WTC11 (cell line): Measurements from ENCODE around the gene THSD4. TPM values are rescaled to one million over a fixed set of nuclear protein-coding genes. Genes with fewer than 3 reads are reported as not detected.

Experiments used
- ATAC-seq: fragments of 200-7000 bp; cut with Tn5 transposase; 2 replicates; pipeline ENCODE4 v1.10.0; 2021; ENCODE audit warnings: mild to moderate bottlenecking, moderate library complexity
- CTCF ChIA-PET: fragments of 300-600 bp; sonication (Branson Sonifier 250); formaldehyde crosslinking; loops from one replicate; lab custom pipeline; 2021; ENCODE audit warnings: antibody characterized with exemption; lab: Charles Lee
- POLR2A ChIA-PET: fragments of 350-600 bp; sonication (Branson Sonifier 250); formaldehyde crosslinking; loops from one replicate; lab custom pipeline; 2021; ENCODE audit warnings: antibody characterized with exemption; lab: Charles Lee
- DNase-seq: peaks from one replicate; pipeline ENCODE4 v3.0.0; 2021; ENCODE audit warnings: low spot score
- H3K27ac Mint-ChIP-seq: 2 replicates; pipeline ENCODE4 v1.8.0; 2021; ENCODE audit warnings: mixed read lengths
- H3K27me3 Mint-ChIP-seq: 2 replicates; pipeline ENCODE4 v1.8.0; 2021; ENCODE audit warnings: low read depth, mild to moderate bottlenecking, moderate library complexity, mixed read lengths
- H3K36me3 Mint-ChIP-seq: 2 replicates; pipeline ENCODE4 v1.8.0; 2021; ENCODE audit warnings: mixed read lengths
- H3K4me1 Mint-ChIP-seq: 2 replicates; pipeline ENCODE4 v1.8.0; 2022; ENCODE audit warnings: mixed read lengths
- H3K4me3 Mint-ChIP-seq: 2 replicates; pipeline ENCODE4 v1.8.0; 2021; ENCODE audit warnings: mild to moderate bottlenecking, moderate library complexity, mixed read lengths
- H3K9me3 Mint-ChIP-seq: 2 replicates; pipeline ENCODE4 v1.8.0; 2021; ENCODE audit warnings: mixed read lengths
- AR ChIP-seq: fragments of 250-450 bp; sonication (Bioruptor Pico); IDR thresholded peaks from 2 replicates; pipeline ENCODE4 v1.9.0; 2021; ENCODE audit warnings: mild to moderate bottlenecking
- CBFB ChIP-seq: sonication (generic); formaldehyde crosslinking; IDR thresholded peaks from 2 replicates; pipeline ENCODE4 v1.8.1; 2022; ENCODE audit warnings: mild to moderate bottlenecking, low read depth, missing genetic modification reagents
- E2F4 ChIP-seq: sonication (generic); formaldehyde crosslinking; IDR thresholded peaks from 2 replicates; pipeline ENCODE4 v1.8.1; 2022; ENCODE audit warnings: low read depth, mild to moderate bottlenecking, moderate library complexity, missing genetic modification reagents, borderline replicate concordance
- ELF4 ChIP-seq: sonication (generic); formaldehyde crosslinking; IDR thresholded peaks from 2 replicates; pipeline ENCODE4 v1.8.1; 2022; ENCODE audit warnings: low read depth, mild to moderate bottlenecking, moderate library complexity, missing genetic modification reagents
- ERG ChIP-seq: fragments of 250-450 bp; sonication (Bioruptor Pico); IDR thresholded peaks from 2 replicates; pipeline ENCODE4 v1.8.0; 2021; ENCODE audit warnings: mild to moderate bottlenecking
- FOXP4 ChIP-seq: sonication (generic); formaldehyde crosslinking; IDR thresholded peaks from 2 replicates; pipeline ENCODE4 v1.8.0; 2022; ENCODE audit warnings: mild to moderate bottlenecking, missing genetic modification reagents
- GTF2I ChIP-seq: fragments of 250-450 bp; sonication (Bioruptor Pico); conservative IDR thresholded peaks from 2 replicates; pipeline ENCODE4 v1.4.0; 2021; ENCODE audit warnings: mild to moderate bottlenecking
- MAX ChIP-seq: sonication (generic); formaldehyde crosslinking; IDR thresholded peaks from 2 replicates; pipeline ENCODE4 v1.8.0; 2022; ENCODE audit warnings: mild to moderate bottlenecking, missing genetic modification reagents
- NFATC4 ChIP-seq: fragments of 250-450 bp; sonication (Bioruptor Pico); IDR thresholded peaks from 2 replicates; pipeline ENCODE4 v1.9.0; 2021; ENCODE audit warnings: mild to moderate bottlenecking
- NFE2L1 ChIP-seq: sonication (generic); formaldehyde crosslinking; IDR thresholded peaks from 2 replicates; pipeline ENCODE4 v1.8.1; 2023; ENCODE audit warnings: missing genetic modification reagents
- NR3C1 ChIP-seq: sonication (generic); formaldehyde crosslinking; conservative IDR thresholded peaks from 2 replicates; pipeline ENCODE4 v1.8.1; 2023; ENCODE audit warnings: low read depth, mild to moderate bottlenecking, missing genetic modification reagents
- SMAD3 ChIP-seq: sonication (generic); formaldehyde crosslinking; IDR thresholded peaks from 2 replicates; pipeline ENCODE4 v1.8.0; 2022; ENCODE audit warnings: missing genetic modification reagents, mild to moderate bottlenecking, borderline replicate concordance
- TCF7 ChIP-seq: sonication (generic); formaldehyde crosslinking; IDR thresholded peaks from 2 replicates; pipeline ENCODE4 v1.8.0; 2022; ENCODE audit warnings: mild to moderate bottlenecking, low read depth, missing genetic modification reagents, moderate library complexity
- TEAD4 ChIP-seq: sonication (generic); formaldehyde crosslinking; IDR thresholded peaks from 2 replicates; pipeline ENCODE4 v1.8.0; 2022; ENCODE audit warnings: mild to moderate bottlenecking, missing genetic modification reagents
- ZBTB21 ChIP-seq: sonication (generic); formaldehyde crosslinking; IDR thresholded peaks from 2 replicates; pipeline ENCODE4 v1.8.1; 2023; ENCODE audit warnings: mild to moderate bottlenecking, missing genetic modification reagents, borderline replicate concordance
- ZBTB43 ChIP-seq: sonication (generic); formaldehyde crosslinking; IDR thresholded peaks from 2 replicates; pipeline ENCODE4 v1.8.1; 2023; ENCODE audit warnings: mild to moderate bottlenecking, missing genetic modification reagents
- ZMAT4 ChIP-seq: fragments of 250-450 bp; sonication (Bioruptor Pico); IDR thresholded peaks from 2 replicates; pipeline ENCODE4 v1.9.0; 2021; ENCODE audit warnings: mild to moderate bottlenecking
- ZNF138 ChIP-seq: sonication (generic); formaldehyde crosslinking; conservative IDR thresholded peaks from 2 replicates; pipeline ENCODE4 v1.8.1; 2022; ENCODE audit warnings: mild to moderate bottlenecking, moderate library complexity, missing genetic modification reagents
- ZNF281 ChIP-seq: sonication (generic); formaldehyde crosslinking; IDR thresholded peaks from 2 replicates; pipeline ENCODE4 v1.8.0; 2023; ENCODE audit warnings: mild to moderate bottlenecking, missing genetic modification reagents
- ZNF396 ChIP-seq: fragments of 250-450 bp; sonication (Bioruptor Pico); IDR thresholded peaks from 2 replicates; pipeline ENCODE4 v1.8.0; 2021; ENCODE audit warnings: mild to moderate bottlenecking, moderate library complexity, borderline replicate concordance
- ZNF416 ChIP-seq: fragments of 250-450 bp; sonication (Bioruptor Pico); IDR thresholded peaks from 2 replicates; pipeline ENCODE4 v1.9.0; 2021; ENCODE audit warnings: mild to moderate bottlenecking, inconsistent platforms
- ZNF512 ChIP-seq: sonication (generic); formaldehyde crosslinking; IDR thresholded peaks from 2 replicates; pipeline ENCODE4 v1.8.1; 2022; ENCODE audit warnings: missing genetic modification reagents, borderline replicate concordance
- ZNF671 ChIP-seq: fragments of 250-450 bp; sonication (Bioruptor Pico); IDR thresholded peaks from 2 replicates; pipeline ENCODE4 v1.8.0; 2021; ENCODE audit warnings: mild to moderate bottlenecking
- total RNA-seq: library from RNA; stranded (reverse); gene quantifications from 3 replicates; pipeline ENCODE4 v1.2.3, GENCODE V29; 2021

The THSD4 gene
- total RNA-seq, 1 experiment from 2014 or later = 7.8 TPM

- no peak for TF ChIP-seq E2F4 (CRISPR knock-in tag)
- TF ChIP-seq ZNF512 (CRISPR knock-in tag) = no peak
- TF ChIP-seq ZMAT4 (CRISPR knock-in tag) = no peak
- TF ChIP-seq NR3C1 (CRISPR knock-in tag) = no peak
- no peak for TF ChIP-seq ZNF416 (CRISPR knock-in tag)
- TF ChIP-seq NFATC4 (CRISPR knock-in tag) = no peak
- TF ChIP-seq SMAD3 (CRISPR knock-in tag) = no peak
- TF ChIP-seq TEAD4 (CRISPR knock-in tag) = no peak
- no peak for TF ChIP-seq AR
Measured at GRCh38 chr15:71425388-71425787, 310.1 kb downstream of the THSD4 start (continued).

GRCh38 chr15:71426792-71427191 is 311.5 kb downstream of the THSD4 start:
- no peak for ATAC-seq
- H3K36me3 Mint-ChIP-seq = no peaks in the 10 kb centered on the region
- CTCF ChIA-PET = no interaction called here
- POLR2A ChIA-PET = no interaction called here
- H3K4me3 Mint-ChIP-seq = no peak overlapping the region
- DNase-seq = no peak
- no peaks in the 10 kb centered on the region for H3K27me3 Mint-ChIP-seq
- no peak overlapping the region for H3K27ac Mint-ChIP-seq
- no peaks in the 10 kb centered on the region for H3K9me3 Mint-ChIP-seq
- H3K4me1 Mint-ChIP-seq = peaks cover 24% of the 10 kb centered on the region
- TF ChIP-seq GTF2I (CRISPR knock-in tag) = no peak
- no peak for TF ChIP-seq FOXP4
- TF ChIP-seq ZNF396 (CRISPR knock-in tag) = no peak
- TF ChIP-seq ZNF671 = no peak
- no peak for TF ChIP-seq ERG (CRISPR knock-in tag)
- no peak for TF ChIP-seq ZBTB21 (CRISPR knock-in tag)
- no peak for TF ChIP-seq TCF7 (CRISPR knock-in tag)
- TF ChIP-seq NFE2L1 (CRISPR knock-in tag) = no peak
- no peak for TF ChIP-seq ZBTB43 (CRISPR knock-in tag)
- TF ChIP-seq ZNF138 (CRISPR knock-in tag) = no peak
- TF ChIP-seq MAX (CRISPR knock-in tag) = no peak
- TF ChIP-seq ZNF281 (CRISPR knock-in tag) = no peak
- no peak for TF ChIP-seq ELF4 (CRISPR knock-in tag)
- TF ChIP-seq CBFB = no peak
